Right renal pelvis (tissue), 4 donors: ENCODE measurements around the gene DYNLT5. TPM values are rescaled to one million over a fixed set of nuclear protein-coding genes. Genes with fewer than 3 reads are reported as not detected.
"Not testable (repeated sequence)": the region's sequence is repeated elsewhere in the genome, so short reads cannot be mapped to it uniquely, and the experiment has no call there.

Source experiments
- DNase-seq, 4 donors: peaks; one replicate each; pipeline ENCODE4 v3.0.0-alpha.2; 2013; ENCODE audit warnings: low read depth in 4 of 4, low spot score in 3 of 4, missing footprints in 1 of 4
- polyA plus RNA-seq, 4 donors: library from polyadenylated mRNA; unstranded; fragments of 120-200 nt; gene quantifications; one replicate each; pipeline ENCODE4 v1.2.1, GENCODE V29; 2013; ENCODE audit not compliant: insufficient read length in 4 of 4

Gene DYNLT5
- polyA plus RNA-seq, 4 donors = 1.4 to 3.6 (median 2.0) TPM

DNA sequence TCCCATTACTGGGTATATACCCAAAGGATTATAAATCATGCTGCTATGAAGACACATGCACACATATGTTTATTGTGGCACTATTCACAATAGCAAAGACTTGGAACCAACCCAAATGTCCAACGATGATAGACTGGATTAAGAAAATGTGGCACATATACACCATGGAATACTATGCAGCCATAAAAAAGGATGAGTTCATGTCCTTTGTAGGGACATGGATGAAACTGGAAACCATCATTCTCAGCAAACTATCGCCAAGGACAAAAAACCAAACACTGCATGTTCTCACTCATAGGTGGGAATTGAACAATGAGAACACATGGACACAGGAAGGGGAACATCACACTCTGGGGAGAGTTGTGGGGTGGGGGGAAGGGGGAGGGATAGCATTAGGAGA, 33.5 kb downstream of the DYNLT5 start:
- DNase-seq = not testable (repeated sequence)

DNA sequence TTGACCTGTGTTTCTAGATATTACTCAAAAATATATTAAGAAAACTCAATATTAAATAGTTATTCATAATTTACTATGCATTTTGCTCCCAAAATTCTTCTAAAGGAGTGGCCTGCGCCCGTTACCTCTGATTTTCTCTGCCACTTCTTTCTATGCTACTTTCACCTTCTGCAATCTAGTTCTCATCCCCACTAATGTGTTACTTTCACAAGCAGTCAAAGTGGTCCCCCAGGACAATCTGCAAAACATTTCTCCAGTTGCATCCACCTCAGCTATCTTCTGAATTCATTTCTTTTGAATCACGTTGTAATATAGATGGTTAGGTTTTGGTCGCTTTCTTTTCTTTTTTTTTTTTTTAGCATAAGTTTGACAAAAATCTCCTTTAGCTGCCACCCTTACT, 35.4 kb downstream of the DYNLT5 start:
- DNase-seq = no peak

DNA sequence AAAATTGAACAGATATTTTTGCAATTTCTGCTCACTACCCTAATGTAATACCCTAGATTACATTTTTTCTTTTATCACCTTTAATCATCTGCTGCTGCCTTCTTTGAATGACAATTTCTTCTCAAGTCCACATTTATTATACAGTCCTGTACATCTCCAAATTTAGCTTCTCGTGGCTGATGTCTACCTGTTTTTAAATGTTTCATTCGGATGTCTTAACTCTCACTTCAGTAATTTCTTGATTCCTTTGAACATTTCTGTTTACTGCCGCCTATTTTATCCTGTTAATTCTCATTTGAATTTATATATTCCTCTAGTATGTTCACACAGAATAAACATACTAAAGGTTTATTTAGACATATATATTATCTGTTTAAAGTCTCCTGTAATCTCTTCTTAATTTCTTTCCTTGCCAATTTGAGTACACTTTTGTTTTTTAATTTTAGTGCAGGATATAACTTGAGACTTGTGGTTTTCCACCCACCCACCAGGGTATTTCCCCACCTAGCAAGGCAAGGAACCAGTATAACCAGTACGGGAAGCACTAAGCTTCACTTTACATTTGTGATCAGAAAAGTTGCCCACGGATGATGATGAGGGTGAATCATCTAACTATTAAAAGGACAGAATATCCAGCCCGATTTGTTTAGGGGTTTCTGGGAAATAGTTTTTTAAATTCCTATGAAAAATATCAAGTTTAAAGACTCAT, 36.1 kb downstream of the DYNLT5 start:
- DNase-seq = no peak

DNA sequence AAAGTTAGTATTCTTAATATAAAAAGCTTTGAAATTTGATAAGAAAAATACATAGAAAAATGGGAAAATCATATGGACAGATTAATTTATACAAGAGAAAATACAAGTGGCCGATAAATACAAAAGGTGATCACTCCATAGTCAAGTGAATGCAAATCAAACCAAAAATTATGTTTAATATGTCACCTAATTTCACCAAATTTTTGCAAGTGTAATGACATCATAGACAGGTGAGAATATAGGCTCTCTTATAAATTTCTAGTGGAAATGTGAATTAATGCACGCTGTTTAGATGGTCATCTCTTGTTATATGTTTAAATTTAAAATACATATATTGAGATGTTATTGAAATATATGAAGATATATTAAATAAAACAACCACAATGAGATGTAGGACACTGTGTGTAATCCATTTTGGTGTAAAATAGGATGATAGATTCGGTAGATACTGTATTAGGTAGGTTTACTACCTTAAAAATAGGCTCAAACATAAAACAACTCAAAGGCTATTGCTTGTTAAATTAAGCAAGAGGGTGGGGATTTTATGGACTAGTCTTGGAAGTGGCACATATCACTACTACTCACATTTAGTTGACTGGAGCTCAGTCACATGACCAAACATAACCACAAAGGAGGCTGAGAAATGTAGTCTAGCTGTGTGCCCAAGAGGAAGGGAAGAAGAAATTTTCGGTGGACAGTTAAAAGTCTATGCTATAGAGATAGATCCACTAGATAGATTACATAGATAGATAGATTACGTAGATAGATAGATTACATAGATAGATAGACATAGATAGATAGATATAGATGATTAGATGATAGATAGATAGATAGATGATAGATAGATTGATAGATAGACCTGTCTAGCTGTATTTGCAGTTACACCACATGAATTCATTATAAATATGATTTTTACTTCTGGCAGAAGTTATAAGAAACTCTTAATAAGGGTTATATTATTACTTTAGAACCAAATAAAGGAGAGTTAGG, 39.7 kb downstream of the DYNLT5 start:
- no peak for DNase-seq

DNA sequence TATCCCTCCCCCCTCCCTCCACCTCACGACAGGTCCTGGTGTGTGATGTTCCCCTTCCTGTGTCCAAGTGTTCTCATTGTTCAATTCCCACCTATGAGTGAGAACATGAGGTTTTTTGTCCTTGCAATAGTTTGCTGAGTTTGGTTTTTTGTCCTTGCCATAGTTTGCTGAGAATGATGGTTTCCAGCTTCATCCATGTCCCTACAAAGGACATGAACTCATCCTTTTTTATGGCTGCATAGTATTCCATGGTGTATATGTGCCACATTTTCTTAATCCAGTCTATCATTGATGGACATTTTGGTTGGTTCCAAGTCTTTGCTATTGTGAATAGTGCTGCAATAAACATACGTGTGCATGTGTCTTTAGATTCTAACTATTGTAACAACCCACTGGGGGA, 43.6 kb downstream of the DYNLT5 start:
- not testable (repeated sequence) for DNase-seq

DNA sequence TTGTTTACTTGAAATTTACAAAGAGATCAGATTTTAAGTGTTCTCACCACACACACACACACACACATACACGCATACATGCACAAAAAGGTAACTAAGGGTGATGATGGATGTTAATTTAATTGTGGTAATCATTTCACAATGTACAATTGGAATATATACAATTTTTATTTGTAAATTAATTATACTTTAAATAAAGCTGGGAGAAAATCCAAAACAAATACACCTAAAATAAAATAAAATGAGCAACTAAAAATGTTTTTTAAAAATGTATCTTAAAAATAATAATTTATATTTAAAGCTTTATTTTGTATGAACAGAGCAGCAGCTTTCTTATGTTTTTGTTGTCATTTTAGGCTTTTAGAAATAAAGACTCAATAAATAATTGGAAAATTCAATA, 57.0 kb downstream of the DYNLT5 start:
- DNase-seq = no peak

DNA sequence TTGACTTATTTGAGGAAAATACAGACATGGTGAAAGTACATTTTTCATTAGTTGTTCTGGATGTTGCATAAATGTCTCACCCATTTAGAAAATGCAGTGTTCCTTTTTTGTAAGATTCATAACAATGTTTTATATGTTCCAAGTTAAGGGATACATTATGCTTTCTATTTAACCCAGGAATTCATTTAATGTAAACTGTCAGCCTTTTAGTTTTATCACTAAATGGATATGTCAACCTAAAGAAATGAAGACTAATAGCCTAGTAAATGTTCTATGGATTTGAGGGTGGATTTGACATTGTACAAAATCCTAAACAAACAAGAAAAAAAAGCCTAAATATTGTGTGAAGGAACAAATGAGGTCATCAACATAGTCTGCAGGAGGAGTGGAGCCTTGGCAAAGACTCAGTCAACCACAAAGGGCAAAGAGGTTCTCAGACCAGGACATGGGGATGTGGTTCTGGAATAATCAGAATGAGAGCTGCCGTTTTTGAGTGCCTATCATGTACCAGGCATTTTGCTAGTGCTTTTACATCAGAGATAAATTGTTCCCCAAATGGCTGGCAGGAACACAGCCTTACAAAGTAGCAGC, 57.6 kb downstream of the DYNLT5 start:
- DNase-seq = no peak

DNA sequence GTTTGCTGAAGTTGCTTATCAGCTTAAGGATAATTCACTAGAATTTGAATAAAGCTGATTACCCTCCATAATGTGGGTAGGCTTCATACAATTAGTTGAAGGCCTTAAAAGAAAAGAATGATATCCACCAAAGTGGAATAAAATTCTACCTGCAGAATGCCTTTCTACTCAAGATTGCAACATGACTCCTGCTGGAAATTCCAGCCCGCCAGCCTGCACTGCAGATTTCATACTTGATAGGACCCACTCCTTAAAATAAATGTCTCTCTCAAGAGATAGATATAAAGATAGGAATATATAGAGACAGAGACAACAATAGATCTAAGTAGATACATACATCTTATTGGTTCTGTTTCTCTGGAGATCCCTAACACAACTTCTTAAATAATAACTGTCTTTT, 72.5 kb downstream of the DYNLT5 start:
- no peak for DNase-seq

Other genes with a start within 250 kb of the DYNLT5 start
- 10 to 100 TPM; 12.8 to 16.4 (median 15.4) TPM for gene SGIP1, start 218.3 kb upstream of the DYNLT5 start, polyA plus RNA-seq
- under 1 TPM; 0.22 to 0.36 (median 0.26) TPM for gene INSL5, start 48.8 kb downstream of the DYNLT5 start, polyA plus RNA-seq
- 10 to 100 TPM; 12.7 to 15.7 (median 15.0) TPM for gene DNAI4, start 172.4 kb downstream of the DYNLT5 start, polyA plus RNA-seq
- 10 to 100 TPM; 32.4 to 45.4 (median 43.2) TPM for gene MIER1, start 172.5 kb downstream of the DYNLT5 start, polyA plus RNA-seq